ENCODE data around the gene HIGD1B.

GRCh38 chr17:44812263-44812662 lies 35.4 kb upstream of the HIGD1B start:
- no peak for TF ChIP-seq CTCF (IDR thresholded peaks at IDR 0.05; ENCODE audit: low read length)
- no peak for TF ChIP-seq EZH2 (IDR thresholded peaks at IDR 0.05; ENCODE audit: borderline replicate concordance, low read length)

All from OCI-LY1 (cell line).